Skeletal muscle tissue (tissue), 4 donors: ENCODE data around the gene CCDC91. TPM values are rescaled to one million over a fixed set of nuclear protein-coding genes. Genes with fewer than 3 reads are reported as not detected.

Experiments
- H3K27ac ChIP-seq: one replicate; pipeline ENCODE4 v1.7.0; 2013; ENCODE audit warnings: mild to moderate bottlenecking, low read depth, low read length, inconsistent platforms
- H3K27me3 ChIP-seq, 3 donors: one replicate each; pipeline ENCODE4 v1.7.0; 2013; ENCODE audit warnings: low read length in 3 of 3; ENCODE audit not compliant: control insufficient read depth in 3 of 3, insufficient read depth in 3 of 3
- H3K36me3 ChIP-seq, 3 donors: one replicate each; pipeline ENCODE4 v1.7.0; 2013; ENCODE audit warnings: low read length in 3 of 3; ENCODE audit not compliant: control insufficient read depth in 3 of 3, insufficient read depth in 3 of 3
- H3K4me1 ChIP-seq, 3 donors: one replicate each; pipeline ENCODE4 v1.7.0; 2013; ENCODE audit warnings: low read length in 3 of 3, mild to moderate bottlenecking in 3 of 3; ENCODE audit not compliant: control insufficient read depth in 3 of 3, insufficient read depth in 3 of 3
- H3K4me3 ChIP-seq, 3 donors: one replicate each; pipeline ENCODE4 v1.7.0; 2013; ENCODE audit warnings: low read length in 3 of 3
- H3K9ac ChIP-seq, 3 donors: one replicate each; pipeline ENCODE4 v1.7.0; 2013; ENCODE audit warnings: low read length in 3 of 3, mild to moderate bottlenecking in 3 of 3, moderate library complexity in 2 of 3, low read depth in 1 of 3
- H3K9me3 ChIP-seq, 3 donors: one replicate each; pipeline ENCODE4 v1.7.0; 2013; ENCODE audit warnings: low read length in 3 of 3; ENCODE audit not compliant: control insufficient read depth in 3 of 3
- total RNA-seq: library from RNA; depleted of rRNA; stranded (reverse); fragments of >200 nt; gene quantifications from one replicate; pipeline ENCODE4 v1.2.3, GENCODE V29; 2014
- donor health status: Osteomylitis.

CCDC91 gene
- total RNA-seq, 1 donor from 2014 or later = 32.9 TPM

GRCh38 chr12:28413460-28414109 is 223.3 kb downstream of the CCDC91 start:
- Histone ChIP-seq H3K27ac (no peak overlapping the region), H3K9me3 (no peaks in the 10 kb centered on the region), H3K4me3 (no peak overlapping the region), H3K4me1 (no peaks in the 10 kb centered on the region), H3K27me3 (no peaks in the 10 kb centered on the region), H3K36me3 (peaks cover 0 to 2% (median 0%) of the 10 kb centered on the region in 3 donors), H3K9ac (no peak overlapping the region)

DNA sequence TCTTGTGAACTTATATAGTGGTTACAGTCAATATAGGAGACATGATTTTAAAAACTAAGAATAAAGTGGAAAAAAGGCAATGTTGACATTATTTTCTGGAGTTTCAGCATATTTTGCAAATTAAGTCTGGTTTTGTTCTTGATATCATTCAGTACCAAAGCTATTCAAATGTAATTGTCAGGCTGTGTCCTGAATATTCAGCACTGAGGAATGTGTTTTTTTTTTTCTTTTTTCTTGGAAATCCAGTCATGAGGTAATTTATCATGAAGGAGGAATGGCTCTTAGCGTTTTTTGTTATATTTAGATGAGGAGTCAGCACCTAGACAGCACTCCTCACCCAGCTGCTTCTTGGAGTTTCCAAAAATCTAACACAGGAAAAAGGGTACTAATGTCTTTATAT is 225.5 kb downstream of the CCDC91 start:
- Histone ChIP-seq H3K27ac (no peak overlapping the region), H3K36me3 (peaks cover 0 to 2% (median 0%) of the 10 kb centered on the region in 3 donors), H3K9ac (no peak overlapping the region), H3K27me3 (no peaks in the 10 kb centered on the region), H3K9me3 (no peaks in the 10 kb centered on the region), H3K4me1 (no peaks in the 10 kb centered on the region), H3K4me3 (no peak overlapping the region)

DNA sequence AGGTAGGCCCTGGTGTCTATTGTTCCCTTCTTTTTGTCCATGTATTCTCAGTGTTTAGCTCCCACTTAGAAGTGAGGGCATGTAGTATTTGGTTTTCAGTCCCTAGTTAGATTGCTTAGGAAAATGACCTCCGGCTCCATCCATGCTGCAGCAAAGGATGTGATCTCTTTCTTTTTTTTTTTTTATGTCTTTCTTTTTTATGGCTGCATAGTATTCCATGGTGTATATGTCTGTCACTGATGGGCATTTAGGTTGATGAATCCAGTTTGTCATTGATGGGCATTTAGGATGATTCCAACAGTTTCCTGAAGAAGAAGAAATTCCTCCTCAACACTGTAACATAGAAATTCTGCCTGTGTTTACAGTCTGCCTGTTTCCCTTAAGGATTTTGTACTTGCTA is 231.1 kb downstream of the CCDC91 start:
- H3K9ac ChIP-seq = no peak overlapping the region
- H3K4me3 ChIP-seq = no peak overlapping the region
- H3K36me3 ChIP-seq = no peaks in the 10 kb centered on the region
- no peaks in the 10 kb centered on the region for H3K27me3 ChIP-seq
- no peaks in the 10 kb centered on the region for H3K9me3 ChIP-seq
- H3K27ac ChIP-seq = no peak overlapping the region
- peaks cover 0 to 3% (median 0%) of the 10 kb centered on the region in 3 donors for H3K4me1 ChIP-seq

DNA sequence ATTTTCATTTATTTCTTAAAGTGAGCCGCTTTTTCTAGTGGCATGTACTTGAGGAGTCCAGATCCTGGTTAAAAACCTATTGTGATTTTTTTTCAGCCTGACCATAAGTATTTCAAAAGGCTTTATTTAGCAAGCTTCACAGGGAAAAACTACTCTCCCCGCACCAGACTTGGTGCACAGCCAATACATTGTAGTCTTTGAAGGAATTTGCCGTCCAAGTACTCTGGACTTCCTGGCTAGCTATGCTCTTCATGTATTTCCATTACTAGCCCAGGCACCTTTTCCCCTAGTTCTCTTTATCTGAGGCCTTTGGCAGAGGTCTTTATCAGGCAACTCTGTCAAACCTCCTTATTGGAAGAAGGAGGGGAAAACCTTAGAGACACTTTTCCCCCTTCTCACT is 234.7 kb downstream of the CCDC91 start:
- Histone ChIP-seq H3K4me3 (no peak overlapping the region), H3K36me3 (no peaks in the 10 kb centered on the region), H3K9ac (no peak overlapping the region), H3K27me3 (no peaks in the 10 kb centered on the region), H3K9me3 (no peaks in the 10 kb centered on the region), H3K27ac (no peak overlapping the region), H3K4me1 (peaks cover 0 to 3% (median 0%) of the 10 kb centered on the region in 3 donors)

DNA sequence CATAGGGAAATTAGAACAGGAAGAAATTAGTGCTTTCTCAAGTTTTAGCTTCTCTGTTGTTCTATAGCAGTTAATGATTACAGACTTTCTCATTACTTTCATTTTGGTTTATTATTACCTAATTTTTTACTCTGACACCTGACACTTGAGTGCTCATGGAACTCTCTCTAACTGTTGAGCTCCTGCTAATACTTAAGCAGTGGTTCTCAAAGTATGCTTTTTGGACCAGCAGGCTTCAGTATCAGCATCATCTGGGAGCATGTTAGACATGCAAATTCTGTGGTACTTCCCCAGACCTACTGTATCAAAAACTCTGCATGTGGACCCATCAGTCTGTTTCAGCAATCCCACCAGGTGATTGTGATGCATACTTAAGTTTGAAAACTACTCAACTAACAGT is 235.3 kb downstream of the CCDC91 start:
- H3K4me1 ChIP-seq = peaks cover 0 to 3% (median 0%) of the 10 kb centered on the region in 3 donors
- no peak overlapping the region for H3K9ac ChIP-seq
- no peak overlapping the region for H3K4me3 ChIP-seq
- no peaks in the 10 kb centered on the region for H3K27me3 ChIP-seq
- no peaks in the 10 kb centered on the region for H3K9me3 ChIP-seq
- H3K27ac ChIP-seq = no peak overlapping the region
- no peaks in the 10 kb centered on the region for H3K36me3 ChIP-seq

GRCh38 chr12:28427046-28427445 is 236.8 kb downstream of the CCDC91 start:
- Histone ChIP-seq H3K27me3 (no peaks in the 10 kb centered on the region), H3K9ac (no peak overlapping the region), H3K4me1 (peaks cover 0 to 3% (median 0%) of the 10 kb centered on the region in 3 donors), H3K27ac (no peak overlapping the region), H3K36me3 (no peaks in the 10 kb centered on the region), H3K4me3 (no peak overlapping the region), H3K9me3 (no peaks in the 10 kb centered on the region)

DNA sequence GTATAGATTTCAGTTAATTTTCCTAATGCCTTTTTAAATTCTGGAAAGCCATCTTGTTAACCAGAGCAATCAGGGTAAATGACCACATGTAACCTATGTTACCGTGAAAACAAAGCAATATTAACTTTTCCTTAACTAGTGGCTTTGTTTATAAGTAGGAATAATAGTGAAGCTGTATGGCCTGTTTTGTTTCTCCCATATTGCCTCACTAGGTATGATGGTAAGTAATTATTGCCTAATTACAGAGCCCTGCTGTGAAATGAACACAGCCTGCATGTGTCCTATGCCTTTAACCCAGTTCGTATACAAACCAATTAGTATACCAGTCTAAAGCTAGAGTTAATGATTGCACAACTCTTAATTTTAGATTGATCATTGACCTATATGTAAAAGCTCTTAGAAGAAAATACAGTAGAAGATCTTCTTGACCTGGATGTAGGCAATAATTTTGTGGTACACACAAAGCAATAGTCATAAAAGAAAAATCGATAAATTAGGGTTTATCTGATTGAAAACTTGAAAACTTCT is 249.9 kb downstream of the CCDC91 start:
- H3K36me3 ChIP-seq = no peaks in the 10 kb centered on the region
- no peaks in the 10 kb centered on the region for H3K4me1 ChIP-seq
- no peak overlapping the region for H3K4me3 ChIP-seq
- no peak overlapping the region for H3K9ac ChIP-seq
- H3K27ac ChIP-seq = no peak overlapping the region
- no peaks in the 10 kb centered on the region for H3K9me3 ChIP-seq
- no peaks in the 10 kb centered on the region for H3K27me3 ChIP-seq

DNA sequence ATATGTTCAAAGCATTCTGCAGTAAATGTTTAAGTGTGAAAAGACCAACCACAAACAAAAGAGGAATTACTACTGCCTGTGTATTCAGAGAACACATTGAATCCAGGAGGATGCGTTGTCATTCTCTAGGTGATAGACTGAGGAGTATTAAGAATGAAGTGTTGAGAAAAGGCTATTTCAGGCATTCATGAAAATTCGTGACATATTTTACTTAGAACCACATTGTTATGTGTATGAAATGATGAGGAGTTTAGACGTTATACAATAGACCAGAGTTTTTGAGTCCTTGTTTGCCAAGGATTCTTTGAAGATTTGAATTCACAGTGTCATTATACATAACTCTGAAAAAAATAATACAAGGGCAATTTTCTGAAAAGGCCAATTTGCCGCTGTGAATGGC is 251.8 kb downstream of the CCDC91 start:
- H3K27me3 ChIP-seq = no peaks in the 10 kb centered on the region
- H3K9me3 ChIP-seq = no peaks in the 10 kb centered on the region
- H3K4me3 ChIP-seq = no peak overlapping the region
- H3K36me3 ChIP-seq = no peaks in the 10 kb centered on the region
- H3K27ac ChIP-seq = no peak overlapping the region
- no peaks in the 10 kb centered on the region for H3K4me1 ChIP-seq
- H3K9ac ChIP-seq = no peak overlapping the region

GRCh38 chr12:28443337-28443736 is 253.1 kb downstream of the CCDC91 start:
- Histone ChIP-seq H3K27me3 (no peaks in the 10 kb centered on the region), H3K4me1 (no peaks in the 10 kb centered on the region), H3K36me3 (no peaks in the 10 kb centered on the region), H3K27ac (no peak overlapping the region), H3K4me3 (no peak overlapping the region), H3K9me3 (no peaks in the 10 kb centered on the region), H3K9ac (no peak overlapping the region)

- no peaks in the 10 kb centered on the region for H3K9me3 ChIP-seq
- H3K4me1 ChIP-seq = no peaks in the 10 kb centered on the region
- H3K27me3 ChIP-seq = no peaks in the 10 kb centered on the region
- no peak overlapping the region for H3K4me3 ChIP-seq
- no peaks in the 10 kb centered on the region for H3K36me3 ChIP-seq
- H3K27ac ChIP-seq = no peak overlapping the region
- no peak overlapping the region for H3K9ac ChIP-seq
Measured at GRCh38 chr12:28446031-28446430, 255.8 kb downstream of the CCDC91 start.
